Stimulated activated CD4-positive, alpha-beta T cell treated with anti-CD3 and anti-CD28 coated beads, Interleukin-15, amount 100 ng/mL, for 24 hours (primary cell): ENCODE measurements around the gene RNF126.
A peak's percentile ranks its signal among the peaks of the same experiment; 100 is the strongest.
"Not testable (repeated sequence)": the region's sequence is repeated elsewhere in the genome, so short reads cannot be mapped to it uniquely, and the experiment has no call there.

Experiments
- DNase-seq: peaks from one replicate; pipeline ENCODE4 v3.0.0-alpha.2; 2020

Gene RNF126

DNA sequence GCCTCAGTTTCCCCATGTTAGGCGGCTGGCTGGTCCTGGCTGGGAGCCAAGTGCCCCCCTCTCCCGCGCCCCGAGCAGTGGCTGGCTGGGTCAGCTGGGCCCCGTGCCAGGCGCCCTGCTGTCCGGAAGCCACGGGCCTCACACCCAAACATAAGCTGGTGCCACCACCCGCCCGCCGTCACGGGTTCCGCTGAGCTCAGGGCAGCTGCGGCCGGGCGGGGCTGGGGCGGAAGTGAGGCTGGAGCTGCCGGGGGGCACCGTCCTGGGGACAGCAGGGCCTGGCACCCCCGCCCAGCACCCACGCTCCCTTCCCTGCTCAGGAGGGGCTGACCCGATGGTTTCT lies 54.0 kb downstream of the RNF126 start:
- no peak for DNase-seq

DNA sequence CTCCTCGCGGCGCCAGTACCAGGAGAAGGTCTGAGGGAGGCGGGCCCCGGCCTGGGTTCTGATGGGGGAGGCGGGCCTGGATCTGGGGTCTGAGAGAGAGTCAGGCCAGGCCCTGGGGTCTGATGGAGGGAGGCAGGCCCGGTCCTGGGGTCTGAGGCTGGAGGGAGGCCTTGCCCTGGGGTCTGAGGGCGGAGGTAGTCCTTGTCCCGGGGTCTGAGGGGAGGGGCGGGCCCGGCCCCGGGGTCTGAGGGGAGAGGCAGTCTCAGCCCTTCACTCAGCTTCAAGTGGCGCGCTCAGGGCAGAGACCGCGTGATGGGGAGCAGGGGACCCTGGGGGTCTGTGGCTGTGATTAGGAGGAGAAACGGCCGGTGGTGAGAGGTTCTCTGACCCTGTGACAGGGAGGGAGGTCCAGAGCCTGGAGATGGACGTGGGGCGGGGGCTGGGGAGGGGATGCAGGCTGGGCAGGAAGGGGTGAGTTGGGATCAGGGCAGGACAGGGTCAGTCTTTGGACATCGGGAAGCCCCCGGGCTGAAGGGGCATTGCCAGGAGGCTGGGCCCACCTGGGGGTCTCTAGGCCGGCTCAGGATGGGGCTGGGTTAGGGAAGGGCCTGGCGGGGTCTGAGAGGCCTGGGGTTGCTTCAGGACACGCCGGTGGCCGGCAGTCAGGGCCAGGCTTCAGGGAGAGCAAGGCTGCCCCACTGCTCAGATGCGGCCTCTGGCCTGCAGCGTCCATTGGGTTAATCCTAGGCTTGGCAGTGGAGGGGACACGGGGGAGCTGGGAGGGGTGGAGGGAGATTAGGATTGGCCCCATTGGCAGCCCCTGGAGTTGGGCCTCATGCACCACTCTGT lies 54.6 kb downstream of the RNF126 start:
- DNase-seq = no peak

DNA sequence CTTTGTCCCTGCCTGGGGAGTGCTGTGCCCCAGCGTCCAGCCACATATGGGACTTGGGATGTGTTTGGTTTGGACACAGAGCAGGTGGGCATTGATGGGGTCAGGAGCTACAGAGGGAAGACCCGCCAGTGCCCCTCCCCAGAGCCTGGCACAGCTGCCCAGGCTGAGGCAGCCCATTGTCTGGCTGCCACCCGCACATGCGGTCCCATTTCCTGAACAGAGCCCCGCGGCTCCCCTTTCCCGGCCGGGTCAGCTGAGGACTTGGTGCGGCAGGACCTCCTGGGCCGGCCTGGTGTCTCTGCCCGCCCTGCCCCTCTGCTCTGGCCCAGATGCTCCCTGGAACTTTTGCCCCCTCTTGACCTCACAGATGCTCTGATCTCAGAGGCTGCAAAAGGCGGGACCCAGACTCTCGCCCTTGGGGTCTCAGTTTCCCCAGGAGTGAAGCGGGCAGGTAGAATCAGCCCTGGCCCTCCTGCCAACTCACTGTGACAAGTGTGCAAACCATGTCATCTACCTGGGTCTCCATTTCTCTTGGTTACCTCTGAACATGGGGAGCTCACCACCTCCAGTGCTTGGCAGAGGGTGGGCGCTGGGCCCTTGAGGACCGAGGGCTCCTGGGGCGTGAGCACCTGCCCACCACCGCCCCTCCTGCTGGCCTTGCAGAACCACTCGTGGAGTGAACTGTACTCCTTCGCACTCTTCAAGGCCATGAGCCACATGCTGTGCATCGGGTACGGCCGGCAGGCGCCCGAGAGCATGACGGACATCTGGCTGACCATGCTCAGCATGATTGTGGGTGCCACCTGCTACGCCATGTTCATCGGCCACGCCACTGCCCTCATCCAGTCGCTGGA lies 55.5 kb downstream of the RNF126 start:
- no peak for DNase-seq

DNA sequence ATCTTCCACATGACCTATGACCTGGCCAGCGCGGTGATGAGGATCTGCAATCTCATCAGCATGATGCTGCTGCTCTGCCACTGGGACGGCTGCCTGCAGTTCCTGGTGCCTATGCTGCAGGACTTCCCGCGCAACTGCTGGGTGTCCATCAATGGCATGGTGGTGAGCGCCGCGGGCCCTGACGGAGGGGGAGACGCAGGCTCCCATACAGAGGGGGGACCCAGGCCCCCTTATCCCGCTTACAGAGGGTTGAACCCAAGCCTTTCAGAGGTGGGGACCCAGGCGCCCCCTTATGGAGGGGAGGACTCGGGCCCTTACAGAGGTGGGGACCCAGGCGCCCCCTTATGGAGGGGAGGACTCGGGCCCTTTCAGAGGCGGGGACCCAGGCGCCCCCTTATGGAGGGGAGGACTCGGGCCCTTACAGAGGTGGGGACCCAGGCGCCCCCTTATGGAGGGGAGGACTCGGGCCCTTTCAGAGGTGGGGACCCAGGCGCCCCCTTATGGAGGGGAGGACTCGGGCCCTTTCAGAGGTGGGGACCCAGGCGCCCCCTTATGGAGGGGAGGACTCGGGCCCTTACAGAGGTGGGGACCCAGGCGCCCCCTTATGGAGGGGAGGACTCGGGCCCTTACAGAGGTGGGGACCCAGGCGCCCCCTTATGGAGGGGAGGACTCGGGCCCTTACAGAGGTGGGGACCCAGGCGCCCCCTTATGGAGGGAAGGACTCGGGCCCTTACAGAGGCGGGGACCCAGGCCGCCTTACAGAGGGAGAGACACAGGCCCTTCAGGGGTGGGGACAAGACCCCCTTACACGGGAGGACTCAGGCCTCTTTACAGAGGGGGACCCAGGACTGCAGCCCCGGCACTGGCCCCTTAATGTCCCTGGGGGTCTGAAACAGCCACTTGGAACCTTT lies 57.7 kb downstream of the RNF126 start:
- peak; percentile 70 for DNase-seq

DNA sequence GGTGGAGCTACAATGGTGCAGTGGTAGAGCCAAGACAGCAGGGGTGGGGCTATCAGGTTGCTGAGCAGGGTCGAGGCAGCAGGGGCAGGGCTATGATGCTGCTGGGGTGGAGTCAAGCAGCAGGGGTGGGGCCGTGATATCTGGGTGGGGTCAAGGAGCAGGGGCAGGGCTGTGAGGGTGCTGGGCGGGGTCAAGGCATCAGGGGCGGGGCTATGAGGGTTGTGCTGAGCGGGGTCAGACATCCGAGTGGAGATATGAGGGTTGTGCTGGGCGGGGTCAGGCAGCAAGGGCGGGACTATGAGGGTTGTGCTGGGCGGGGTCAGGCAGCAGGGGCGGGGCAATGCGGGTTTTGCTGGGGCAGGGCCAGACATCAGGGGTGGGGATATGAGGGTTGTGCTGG lies 58.7 kb downstream of the RNF126 start:
- peak; percentile 66 for DNase-seq

DNA sequence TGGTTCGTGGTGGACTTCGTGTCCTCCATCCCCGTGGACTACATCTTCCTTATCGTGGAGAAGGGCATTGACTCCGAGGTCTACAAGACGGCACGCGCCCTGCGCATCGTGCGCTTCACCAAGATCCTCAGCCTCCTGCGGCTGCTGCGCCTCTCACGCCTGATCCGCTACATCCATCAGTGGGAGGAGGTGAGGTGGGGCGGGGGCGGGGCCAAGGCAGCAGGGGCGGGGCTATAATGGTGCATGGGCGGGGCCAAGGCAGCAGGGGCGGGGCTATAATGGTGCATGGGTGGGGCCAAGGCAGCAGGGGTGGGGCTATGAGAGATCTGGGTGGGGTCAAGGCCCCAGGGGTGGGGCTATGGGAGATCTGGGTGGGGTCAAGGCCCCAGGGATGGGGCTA lies 59.2 kb downstream of the RNF126 start:
- not testable (repeated sequence) for DNase-seq

DNA sequence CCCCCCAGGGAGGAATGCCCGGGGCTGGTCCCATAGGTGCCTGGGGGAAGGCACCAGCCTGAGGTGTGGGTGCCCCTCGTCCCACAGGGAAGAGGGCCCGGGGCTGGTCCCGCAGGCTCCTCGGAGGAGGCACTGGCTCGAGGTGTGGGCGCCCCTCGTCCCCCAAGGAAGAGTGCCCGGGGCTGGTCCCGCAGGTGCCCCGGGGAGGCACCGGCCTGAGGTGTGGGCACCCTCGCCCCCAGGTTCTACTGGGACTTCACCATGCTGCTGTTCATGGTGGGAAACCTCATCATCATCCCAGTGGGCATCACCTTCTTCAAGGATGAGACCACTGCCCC lies 59.7 kb downstream of the RNF126 start:
- not testable (repeated sequence) for DNase-seq

DNA sequence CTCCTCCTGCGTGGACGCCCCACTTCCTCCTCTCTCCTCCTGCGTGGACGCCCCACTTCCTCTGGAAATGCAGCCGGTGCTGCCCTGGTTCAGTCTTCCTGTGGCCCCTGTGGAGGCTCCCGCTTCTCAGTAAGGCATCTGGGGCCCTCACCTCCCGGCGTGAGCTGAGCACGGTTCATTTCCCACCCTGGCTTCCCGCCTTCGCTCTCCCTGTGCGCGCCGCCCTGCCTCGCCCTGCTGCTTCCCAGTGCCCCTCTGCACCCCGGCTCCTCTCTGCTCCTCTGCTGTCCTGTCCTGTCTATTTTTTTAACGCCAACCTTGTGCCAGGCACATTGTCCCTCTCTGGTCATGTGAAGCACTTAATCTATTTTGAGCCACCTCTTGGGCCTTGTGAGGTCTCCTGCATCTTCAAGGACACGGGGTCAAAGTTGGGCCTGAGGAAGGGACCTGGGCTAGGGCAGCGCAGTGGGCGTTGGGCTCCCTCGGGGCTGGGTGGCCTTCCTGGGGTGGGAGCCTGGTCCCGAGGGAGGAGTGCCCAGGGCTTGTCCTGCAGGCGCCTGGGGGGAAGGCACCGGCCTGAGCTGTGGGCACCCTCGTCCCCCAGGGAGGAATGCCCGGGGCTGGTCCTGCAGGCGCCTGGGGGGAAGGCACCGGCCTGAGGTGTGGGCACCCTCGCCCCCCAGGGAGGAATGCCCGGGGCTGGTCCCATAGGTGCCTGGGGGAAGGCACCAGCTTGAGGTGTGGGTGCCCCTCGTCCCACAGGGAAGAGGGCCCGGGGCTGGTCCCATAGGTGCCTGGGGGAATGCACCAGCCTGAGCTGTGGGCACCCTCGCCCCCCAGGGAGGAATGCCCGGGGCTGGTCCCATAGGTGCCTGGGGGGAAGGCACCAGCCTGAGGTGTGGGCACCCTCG lies 60.4 kb downstream of the RNF126 start:
- no peak for DNase-seq

DNA sequence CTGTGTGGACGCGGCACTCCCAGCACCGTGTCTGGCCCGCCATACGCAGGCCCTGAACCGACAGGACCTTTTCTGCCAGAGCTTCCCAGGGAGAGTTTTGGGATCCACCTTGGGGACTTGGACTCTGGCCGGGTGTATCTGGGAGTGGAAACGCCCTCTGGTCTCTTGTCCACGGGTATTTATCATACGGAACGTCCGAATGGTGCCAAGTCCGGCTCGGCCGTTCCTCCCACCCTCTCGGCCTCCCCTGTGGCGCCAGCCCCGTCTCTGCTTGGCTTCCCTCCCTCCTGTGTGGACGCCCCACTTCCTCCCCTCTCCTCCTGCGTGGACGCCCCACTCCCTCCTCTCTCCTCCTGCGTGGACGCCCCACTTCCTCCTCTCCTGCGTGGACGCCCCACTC lies 61.2 kb downstream of the RNF126 start:
- no peak for DNase-seq

DNA sequence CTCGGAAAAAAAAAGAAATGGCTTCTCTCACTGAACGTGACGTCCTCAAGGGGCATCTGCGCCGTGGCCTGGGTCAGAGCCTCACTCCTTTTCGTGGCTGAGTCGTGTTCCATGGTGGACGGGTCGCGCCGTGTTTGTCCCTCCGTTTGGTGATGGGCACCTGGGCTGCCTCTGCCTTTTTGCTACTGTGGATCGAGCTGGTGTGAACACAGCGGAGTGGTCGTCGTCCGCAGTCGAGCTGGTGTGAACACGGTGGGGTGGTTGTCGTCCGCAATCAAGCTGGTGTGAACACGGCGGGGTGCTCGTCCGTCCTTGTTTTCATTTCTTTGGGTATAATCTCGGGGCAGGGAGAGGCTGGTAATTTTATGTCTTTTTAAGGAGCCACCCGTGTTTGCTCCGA lies 61.7 kb downstream of the RNF126 start:
- no peak for DNase-seq
